ENCODE data around the gene IDH2. TPM values are rescaled to one million over a fixed set of nuclear protein-coding genes. Genes with fewer than 3 reads are reported as not detected.

IDH2 gene
- total and polyA plus RNA-seq, 8 donors, result 53.6 to 128 (median 112) TPM

DNA sequence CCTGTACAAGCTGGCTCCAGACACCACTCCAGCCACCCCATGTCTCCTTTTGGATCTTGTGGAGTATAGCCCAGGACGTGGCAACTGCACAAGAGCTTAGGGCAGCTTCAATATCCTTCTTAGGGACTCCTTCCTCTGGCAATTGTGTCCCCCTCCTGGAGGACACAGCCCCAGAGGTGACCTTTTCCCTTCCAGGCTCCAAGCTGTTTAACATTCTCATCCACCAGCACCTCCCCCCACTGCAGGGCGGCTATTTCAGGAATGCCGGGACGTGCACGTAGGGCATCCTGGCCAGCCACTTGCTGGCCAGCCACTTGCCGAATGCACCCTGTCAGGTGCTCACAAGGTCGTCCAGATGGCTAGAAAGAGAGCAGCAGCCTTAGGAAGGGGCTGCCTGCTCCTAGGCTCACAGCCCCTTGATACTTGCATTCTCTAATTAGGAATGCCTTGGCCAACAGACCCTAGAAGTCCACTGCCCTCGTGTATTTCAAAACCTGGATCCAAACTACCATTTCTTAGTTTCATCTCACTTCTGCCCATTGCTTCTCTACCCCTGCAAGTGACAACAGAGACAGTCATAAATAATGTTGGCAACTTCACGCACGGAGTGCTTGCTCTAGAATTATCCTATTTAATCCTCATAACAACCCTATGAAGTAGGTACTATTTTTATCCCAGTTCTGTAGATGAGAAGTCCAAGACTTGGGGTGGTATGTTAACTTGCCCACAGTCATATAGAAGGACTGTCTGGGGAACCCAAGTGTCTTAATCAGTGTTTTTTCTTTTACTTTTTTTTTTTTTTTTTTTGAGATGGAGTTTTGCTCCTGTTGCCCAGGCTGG lies 24.5 kb upstream of the IDH2 start:
- DNase-seq, result peak in 5 of 6 donors; percentile 61 to 76 (median 65)
- Histone ChIP-seq H3K4me3 (no peak overlapping the region), H3K36me3 (no peaks in the 10 kb centered on the region), H3K9me3 (no peaks in the 10 kb centered on the region), H3K27me3 (no peaks in the 10 kb centered on the region), H3K4me1 (peaks cover 0 to 6% (median 0%) of the 10 kb centered on the region in 3 donors), H3K27ac (peak overlapping the region in 2 of 4 donors; percentile 15 to 28)
- FAIRE-seq, result no peak
- ATAC-seq, result peak; percentile 72 to 87 (median 82)
- TF ChIP-seq CTCF (IDR thresholded peaks at IDR 0.05), result no peak
- intact Hi-C loops (cut with DNase I), result no loop called here
- 16 to 22% methylated on average over 10 of the region's 10 CpGs for WGBS, 2 donors

DNA sequence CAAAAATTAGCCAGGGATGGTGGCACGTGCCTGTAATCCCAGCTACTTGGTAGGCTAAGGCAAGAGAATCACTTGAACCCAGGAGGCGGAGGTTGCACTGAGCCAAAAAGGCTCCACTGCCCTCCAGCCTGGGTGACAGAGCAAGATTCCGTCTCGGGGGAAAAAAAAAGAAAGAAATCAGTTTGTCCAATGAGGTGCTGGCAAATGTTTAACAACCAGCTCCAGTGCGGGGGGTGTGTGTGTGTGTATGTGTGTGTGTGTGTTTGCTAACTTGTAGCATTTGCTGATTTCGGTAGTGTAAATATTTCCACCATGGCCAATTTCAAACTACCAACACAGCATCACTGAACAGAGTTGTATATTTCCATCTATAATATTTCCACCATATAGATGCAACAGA lies 23.8 kb upstream of the IDH2 start:
- 28 to 34% methylated on average over 6 of the region's 6 CpGs for WGBS, 2 donors
- FAIRE-seq, result no peak
- Histone ChIP-seq H3K27me3 (no peaks in the 10 kb centered on the region), H3K9me3 (no peaks in the 10 kb centered on the region), H3K4me3 (no peak overlapping the region), H3K4me1 (peaks cover 0 to 6% (median 0%) of the 10 kb centered on the region in 3 donors), H3K36me3 (no peaks in the 10 kb centered on the region), H3K27ac (peak overlapping the region in 1 of 4 donors; percentile 15)
- ATAC-seq, result peak; percentile 65 to 84 (median 78)
- TF ChIP-seq CTCF (IDR thresholded peaks at IDR 0.05), result no peak
- intact Hi-C loops (cut with DNase I), result no loop called here
- peak in 4 of 6 donors; percentile 54 to 81 (median 66) for DNase-seq

- Histone ChIP-seq H3K27ac (no peak overlapping the region), H3K4me3 (no peak overlapping the region)
- intact Hi-C loops (cut with DNase I), result no loop called here
These were observed 22.2 kb upstream of the IDH2 start for GRCh38 chr15:90124507-90124906.

GRCh38 chr15:90121086-90121485 lies 18.8 kb upstream of the IDH2 start:
- TF ChIP-seq CTCF (IDR thresholded peaks at IDR 0.05), result no peak
- Histone ChIP-seq H3K4me3 (no peak overlapping the region), H3K36me3 (no peaks in the 10 kb centered on the region), H3K27me3 (no peaks in the 10 kb centered on the region), H3K4me1 (no peaks in the 10 kb centered on the region), H3K27ac (no peak overlapping the region), H3K9me3 (no peaks in the 10 kb centered on the region)
- intact Hi-C loops (cut with DNase I), result no loop called here
- DNase-seq, result no peak
- no peak for FAIRE-seq
- 90 to 94% methylated on average over 6 of the region's 6 CpGs for WGBS, 2 donors
- no peak for ATAC-seq

More at GRCh38 chr15:90124507-90124906, 22.2 kb upstream of the IDH2 start:
- H3K27me3 ChIP-seq, result no peaks in the 10 kb centered on the region
- no peaks in the 10 kb centered on the region for H3K9me3 ChIP-seq
- DNase-seq (no peak), FAIRE-seq (no peak), ATAC-seq (peak in 3 of 4 donors; percentile 19 to 29 (median 23))
- no peaks in the 10 kb centered on the region for H3K36me3 ChIP-seq
- H3K4me1 ChIP-seq, result peaks cover 0 to 6% (median 0%) of the 10 kb centered on the region in 3 donors
- TF ChIP-seq CTCF (IDR thresholded peaks at IDR 0.05), result no peak

GRCh38 chr15:90119367-90119766 lies 17.1 kb upstream of the IDH2 start:
- TF ChIP-seq CTCF (IDR thresholded peaks at IDR 0.05), result no peak
- FAIRE-seq, result no peak
- H3K36me3 ChIP-seq, result no peaks in the 10 kb centered on the region
- H3K4me3 ChIP-seq, result no peak overlapping the region
- H3K4me1 ChIP-seq, result no peaks in the 10 kb centered on the region
- no peak for DNase-seq
- intact Hi-C loops (cut with DNase I), result no loop called here
- no peak for ATAC-seq
- H3K9me3 ChIP-seq, result no peaks in the 10 kb centered on the region
- H3K27me3 ChIP-seq, result no peaks in the 10 kb centered on the region
- H3K27ac ChIP-seq, result no peak overlapping the region

All from pancreas (tissue), 10 donors.